Measurements from ENCODE around the gene PLXDC1. TPM values are rescaled to one million over a fixed set of nuclear protein-coding genes. Genes with fewer than 3 reads are reported as not detected.
A peak's percentile ranks its signal among the peaks of the same experiment; 100 is the strongest.
"Not testable (repeated sequence)": the region's sequence is repeated elsewhere in the genome, so short reads cannot be mapped to it uniquely, and the experiment has no call there.

Gene PLXDC1
- total RNA-seq, 4 donors from 2014 or later, result 1.6 to 26.2 (median 4.3) TPM

DNA sequence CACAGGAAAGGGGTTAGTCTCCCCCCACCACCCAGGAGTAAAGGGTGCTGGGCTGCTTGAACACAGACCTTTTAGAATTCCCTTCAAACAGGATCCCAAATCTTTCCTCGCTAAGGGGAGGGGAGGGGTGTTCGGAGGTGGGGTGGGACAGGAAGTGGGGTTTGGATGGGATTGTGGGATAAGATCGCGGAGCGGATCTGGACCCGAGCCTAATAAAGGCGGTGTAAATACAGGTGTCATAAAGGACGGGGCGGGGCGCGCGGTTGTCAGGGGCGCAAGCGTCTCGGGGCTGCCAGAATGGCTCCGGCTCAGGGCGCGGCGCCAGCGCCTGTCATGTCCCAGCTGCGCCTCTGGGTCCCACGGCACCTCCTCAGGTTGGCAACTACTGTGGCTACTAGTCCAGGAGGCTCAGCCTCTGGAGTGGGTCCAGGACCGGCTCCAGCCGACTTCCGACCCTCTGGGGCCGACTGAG is 124.4 kb downstream of the PLXDC1 start:
- intact Hi-C loops (cut with DNase I; ENCODE audit: low total_unique reads) (no loop called here), in situ Hi-C loops (cut with MboI; ENCODE audit: low pct_ligation_motif_present in 1 of 4, low pct_unique_long_range_greater_than_20kb in 1 of 4, low sequenced_read_pairs in 3 of 4) (no loop called here)
- Histone ChIP-seq H3K27me3 (peaks cover 17% of the 10 kb centered on the region), H3K4me3 (peak overlapping the region; percentile 8 to 48 (median 26)), H3K4me1 (peaks cover 0 to 11% (median 8%) of the 10 kb centered on the region in 4 donors), H3K36me3 (no peaks in the 10 kb centered on the region), H3K9me3 (no peaks in the 10 kb centered on the region), H3K27ac (peak overlapping the region in 1 of 4 donors; percentile 10)
- peak; percentile 75 for DNase-seq
- no peak for TF ChIP-seq POLR2A (IDR thresholded peaks at IDR 0.05)
- no peak for TF ChIP-seq POLR2AphosphoS5 (IDR thresholded peaks at IDR 0.05)
- TF ChIP-seq EP300 (IDR thresholded peaks at IDR 0.05; ENCODE audit: low read depth), result no peak
- TF ChIP-seq, protein P1, sequence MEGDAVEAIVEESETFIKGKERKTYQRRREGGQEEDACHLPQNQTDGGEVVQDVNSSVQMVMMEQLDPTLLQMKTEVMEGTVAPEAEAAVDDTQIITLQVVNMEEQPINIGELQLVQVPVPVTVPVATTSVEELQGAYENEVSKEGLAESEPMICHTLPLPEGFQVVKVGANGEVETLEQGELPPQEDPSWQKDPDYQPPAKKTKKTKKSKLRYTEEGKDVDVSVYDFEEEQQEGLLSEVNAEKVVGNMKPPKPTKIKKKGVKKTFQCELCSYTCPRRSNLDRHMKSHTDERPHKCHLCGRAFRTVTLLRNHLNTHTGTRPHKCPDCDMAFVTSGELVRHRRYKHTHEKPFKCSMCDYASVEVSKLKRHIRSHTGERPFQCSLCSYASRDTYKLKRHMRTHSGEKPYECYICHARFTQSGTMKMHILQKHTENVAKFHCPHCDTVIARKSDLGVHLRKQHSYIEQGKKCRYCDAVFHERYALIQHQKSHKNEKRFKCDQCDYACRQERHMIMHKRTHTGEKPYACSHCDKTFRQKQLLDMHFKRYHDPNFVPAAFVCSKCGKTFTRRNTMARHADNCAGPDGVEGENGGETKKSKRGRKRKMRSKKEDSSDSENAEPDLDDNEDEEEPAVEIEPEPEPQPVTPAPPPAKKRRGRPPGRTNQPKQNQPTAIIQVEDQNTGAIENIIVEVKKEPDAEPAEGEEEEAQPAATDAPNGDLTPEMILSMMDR (IDR thresholded peaks at IDR 0.05), result no peak
- 11% methylated on average over 26 of the region's 26 CpGs; no CpG with 5 or more reads in 1 of the 2 donors for WGBS, 2 donors (ENCODE audit: low coverage in 1 of 2)

DNA sequence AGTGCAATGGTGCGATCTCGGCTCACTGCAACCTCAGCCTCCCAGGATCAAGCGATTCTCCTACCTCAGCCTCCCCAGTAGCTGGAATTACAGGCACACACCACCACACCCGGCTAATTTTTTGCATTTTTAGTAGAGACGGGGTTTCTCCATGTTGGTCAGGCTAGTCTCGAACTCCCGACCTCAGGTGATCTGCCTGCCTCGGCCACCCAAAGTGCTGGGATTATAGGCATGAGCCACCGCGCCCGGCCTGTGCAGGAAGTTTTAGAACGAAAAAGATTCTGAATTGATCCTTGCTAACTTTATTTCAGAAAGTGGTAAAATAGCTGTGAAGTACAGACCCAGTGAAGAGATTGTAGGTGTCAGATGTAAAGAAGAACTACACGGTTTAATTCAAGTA is 125.1 kb downstream of the PLXDC1 start:
- 52 to 73% methylated on average over 9 to 13 of the region's 13 CpGs for WGBS, 2 donors (ENCODE audit: low coverage in 1 of 2)
- intact Hi-C loops (cut with DNase I; ENCODE audit: low total_unique reads); H3K36me3 ChIP-seq; H3K27ac ChIP-seq; in situ Hi-C loops (cut with MboI; ENCODE audit: low pct_ligation_motif_present in 1 of 4, low pct_unique_long_range_greater_than_20kb in 1 of 4, low sequenced_read_pairs in 3 of 4); H3K4me3 ChIP-seq; H3K9me3 ChIP-seq; DNase-seq: not testable (repeated sequence)
- H3K27me3 ChIP-seq, result peaks cover 17% of the 10 kb centered on the region
- H3K4me1 ChIP-seq, result peaks cover 0 to 11% (median 8%) of the 10 kb centered on the region in 4 donors

DNA sequence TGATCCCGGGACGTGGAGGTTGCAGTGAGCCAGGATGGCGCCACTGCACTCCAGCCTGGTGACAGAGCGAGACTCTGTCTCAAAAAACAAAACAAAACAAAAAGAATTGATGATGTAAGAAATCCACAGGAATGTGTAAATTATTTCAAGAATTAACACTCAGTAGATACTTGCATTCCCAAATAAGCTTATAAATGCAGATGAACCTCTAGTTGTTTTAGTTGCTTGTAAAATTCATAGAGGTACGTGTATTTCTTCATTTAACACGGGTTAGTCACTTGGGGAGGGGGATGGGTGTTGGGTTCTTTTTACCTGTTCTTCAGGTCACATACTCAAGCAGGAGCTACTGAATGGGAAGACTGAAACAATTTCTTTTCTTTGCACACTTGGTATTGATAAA is 128.5 kb downstream of the PLXDC1 start:
- no peak overlapping the region for H3K27ac ChIP-seq
- 88 to 90% methylated on average over 6 of the region's 6 CpGs for WGBS, 2 donors (ENCODE audit: low coverage in 1 of 2)
- H3K36me3 ChIP-seq, result no peaks in the 10 kb centered on the region
- no peak for DNase-seq
- H3K4me1 ChIP-seq, result peaks cover 0 to 18% (median 9%) of the 10 kb centered on the region in 4 donors
- no peak for TF ChIP-seq POLR2A (IDR thresholded peaks at IDR 0.05)
- TF ChIP-seq, protein P1 (IDR thresholded peaks at IDR 0.05), result no peak
- no peak for TF ChIP-seq POLR2AphosphoS5 (IDR thresholded peaks at IDR 0.05)
- no peak for TF ChIP-seq EP300 (IDR thresholded peaks at IDR 0.05; ENCODE audit: low read depth)
- intact Hi-C loops (cut with DNase I; ENCODE audit: low total_unique reads), result no loop called here
- H3K4me3 ChIP-seq, result no peak overlapping the region
- H3K27me3 ChIP-seq, result peaks cover 10% of the 10 kb centered on the region
- in situ Hi-C loops (cut with MboI; ENCODE audit: low pct_ligation_motif_present in 1 of 4, low pct_unique_long_range_greater_than_20kb in 1 of 4, low sequenced_read_pairs in 3 of 4), result no loop called here
- H3K9me3 ChIP-seq, result no peaks in the 10 kb centered on the region

DNA sequence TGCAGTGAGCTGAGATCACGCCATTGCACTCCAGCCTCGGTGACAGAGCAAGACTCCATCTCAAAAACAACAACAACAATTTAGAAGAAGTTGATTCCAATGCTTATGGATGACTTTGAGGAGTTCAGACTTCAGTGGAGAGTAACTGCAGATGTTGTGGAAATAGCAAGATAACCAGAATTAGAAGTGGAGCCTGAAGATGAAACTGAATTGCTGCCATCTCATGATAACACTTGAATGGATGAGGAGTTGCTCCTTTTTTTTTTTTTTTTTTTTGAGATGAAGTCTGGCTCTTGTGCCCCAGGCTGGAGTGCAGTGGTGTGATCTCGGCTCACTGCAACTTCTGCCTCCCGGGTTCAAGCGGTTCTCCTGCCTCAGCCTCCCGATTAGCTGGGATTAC is 131.4 kb downstream of the PLXDC1 start:
- H3K4me1 ChIP-seq, result peaks cover 0 to 22% (median 1%) of the 10 kb centered on the region in 4 donors
- H3K27me3 ChIP-seq; H3K27ac ChIP-seq; H3K9me3 ChIP-seq; H3K36me3 ChIP-seq; H3K4me3 ChIP-seq; intact Hi-C loops (cut with DNase I; ENCODE audit: low total_unique reads); DNase-seq; in situ Hi-C loops (cut with MboI; ENCODE audit: low pct_ligation_motif_present in 1 of 4, low pct_unique_long_range_greater_than_20kb in 1 of 4, low sequenced_read_pairs in 3 of 4): not testable (repeated sequence)
- WGBS, 2 donors (ENCODE audit: low coverage in 1 of 2), result 86 to 91% methylated on average over 4 to 6 of the region's 6 CpGs

DNA sequence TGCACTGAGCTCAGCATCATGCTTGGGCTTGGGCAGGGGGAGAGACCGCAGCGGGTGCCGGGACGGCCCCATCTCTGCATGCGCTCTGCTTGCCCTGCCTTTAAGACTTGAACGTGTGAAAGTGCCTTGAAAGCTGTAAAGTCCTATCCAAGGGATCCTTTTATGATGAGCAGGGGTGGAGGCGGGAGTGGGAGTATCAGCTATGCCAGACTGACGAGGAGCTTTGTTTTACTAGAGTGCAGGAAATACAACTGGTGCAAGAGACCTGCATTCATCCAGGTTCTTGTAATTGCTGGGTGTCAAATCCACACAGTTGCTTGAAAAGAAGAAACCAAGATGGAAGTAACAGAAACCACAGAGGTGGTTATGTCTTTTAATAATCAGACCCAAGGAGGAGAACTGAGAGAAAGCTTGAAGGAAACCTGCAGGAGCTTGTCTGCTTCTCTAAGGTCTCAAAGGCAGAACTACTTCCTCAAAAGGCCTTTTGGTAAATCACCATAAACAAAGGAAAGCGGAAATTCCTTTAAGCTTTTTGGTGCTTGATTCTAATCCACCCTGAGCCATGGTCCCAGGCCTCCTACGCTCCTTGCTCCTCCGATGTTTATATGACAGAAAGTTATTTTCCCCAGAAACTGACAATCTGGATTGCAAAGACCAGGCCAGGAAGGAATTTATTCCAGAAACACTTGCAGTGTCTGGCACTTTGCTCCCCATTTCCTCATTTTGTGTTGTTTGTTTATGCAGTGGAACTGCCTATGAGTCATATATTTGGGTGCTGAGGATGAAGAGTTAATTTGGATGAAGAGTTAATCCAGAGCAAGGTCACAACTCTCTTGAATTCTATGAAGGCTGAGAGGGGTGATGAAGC is 132.9 kb downstream of the PLXDC1 start:
- H3K27ac ChIP-seq, result peak overlapping the region; percentile 33 to 56 (median 44)

More for the DNA sequence above, 132.9 kb downstream of the PLXDC1 start:
- Histone ChIP-seq H3K9me3 (no peaks in the 10 kb centered on the region), H3K4me1 (peaks cover 0 to 25% (median 1%) of the 10 kb centered on the region in 4 donors), H3K36me3 (no peaks in the 10 kb centered on the region), H3K27me3 (no peaks in the 10 kb centered on the region), H3K4me3 (no peak overlapping the region)
- WGBS, 2 donors (ENCODE audit: low coverage in 1 of 2), result 63 to 78% methylated on average over 4 to 11 of the region's 11 CpGs
- TF ChIP-seq EP300 (IDR thresholded peaks at IDR 0.05; ENCODE audit: low read depth) (no peak), POLR2A (IDR thresholded peaks at IDR 0.05) (no peak), POLR2AphosphoS5 (IDR thresholded peaks at IDR 0.05) (peak in 2 of 3 donors; percentile 18 to 47)
- TF ChIP-seq, protein P1 (IDR thresholded peaks at IDR 0.05), result no peak
- in situ Hi-C loops (cut with MboI; ENCODE audit: low pct_ligation_motif_present in 1 of 4, low pct_unique_long_range_greater_than_20kb in 1 of 4, low sequenced_read_pairs in 3 of 4), result no loop called here
- intact Hi-C loops (cut with DNase I; ENCODE audit: low total_unique reads), result no loop called here
- no peak for DNase-seq
